Left ventricle myocardium inferior (tissue), 1 donor: ENCODE results near the gene ESF1. TPM values are rescaled to one million over a fixed set of nuclear protein-coding genes. Genes with fewer than 3 reads are reported as not detected.

Experiments used
- DNase-seq: peaks from one replicate; pipeline ENCODE4 v3.0.0-alpha.2; 2020
- H3K27ac ChIP-seq: fragments of 200-600 bp; replicated peaks from 2 replicates; pipeline ENCODE4 v1.8.0; 2021
- H3K27me3 ChIP-seq: fragments of 200-600 bp; 2 replicates; pipeline ENCODE4 v1.8.0; 2021; ENCODE audit warnings: low read depth
- H3K36me3 ChIP-seq: fragments of 200-600 bp; 2 replicates; pipeline ENCODE4 v1.8.0; 2021
- H3K4me1 ChIP-seq: fragments of 200-600 bp; 2 replicates; pipeline ENCODE4 v1.8.0; 2021
- H3K4me3 ChIP-seq: fragments of 200-600 bp; 2 replicates; pipeline ENCODE4 v1.8.0; 2021; ENCODE audit warnings: mild to moderate bottlenecking, moderate library complexity
- H3K9me3 ChIP-seq: fragments of 200-600 bp; replicated peaks from 2 replicates; pipeline ENCODE4 v1.8.0; 2021
- CTCF ChIP-seq: fragments of 200-600 bp; IDR thresholded peaks from 2 replicates; pipeline ENCODE4 v1.8.0; 2021; ENCODE audit warnings: antibody characterized with exemption, mild to moderate bottlenecking, borderline replicate concordance
- intact Hi-C: fragments of 100-400 bp; cut with micrococcal nuclease; formaldehyde crosslinking; loops from one replicate; pipeline ENCODE4 v1.11.0; 2022
- total RNA-seq: library from RNA; stranded (reverse); fragmentation: NEBNext Ultra II Directional; extraction: Animal tissue kit (Norgen Biotek cat#: 25700); gene quantifications from one replicate; pipeline ENCODE4 v1.2.1, GENCODE V29; 2021
- donor health status: DM: no; HTN: yes; CAD: no; lungs with severe emphysema.

Gene ESF1
- total RNA-seq, 1 donor from 2014 or later = 15.5 TPM

GRCh38 chr20:13700761-13701160, 84.0 kb downstream of the ESF1 start:
- Histone ChIP-seq H3K9me3 (no peaks in the 10 kb centered on the region), H3K36me3 (no peaks in the 10 kb centered on the region), H3K27ac (no peak overlapping the region), H3K4me1 (no peaks in the 10 kb centered on the region), H3K27me3 (no peaks in the 10 kb centered on the region), H3K4me3 (no peak overlapping the region)
- intact Hi-C loops = no loop called here
- DNase-seq = no peak
- no peak for TF ChIP-seq CTCF

GRCh38 chr20:13694420-13695150, 90.1 kb downstream of the ESF1 start:
- DNase-seq = no peak
- H3K4me1 ChIP-seq = peaks cover 7% of the 10 kb centered on the region
- intact Hi-C loops = no loop called here
- no peaks in the 10 kb centered on the region for H3K9me3 ChIP-seq
- no peaks in the 10 kb centered on the region for H3K27me3 ChIP-seq
- no peak for TF ChIP-seq CTCF
- no peak overlapping the region for H3K27ac ChIP-seq
- no peaks in the 10 kb centered on the region for H3K36me3 ChIP-seq
- H3K4me3 ChIP-seq = no peak overlapping the region

- no peaks in the 10 kb centered on the region for H3K27me3 ChIP-seq
- no peak for TF ChIP-seq CTCF
- no peak overlapping the region for H3K4me3 ChIP-seq
- H3K4me1 ChIP-seq = peaks cover 7% of the 10 kb centered on the region
- H3K36me3 ChIP-seq = no peaks in the 10 kb centered on the region
- no peak for DNase-seq
- H3K27ac ChIP-seq = no peak overlapping the region
- no peaks in the 10 kb centered on the region for H3K9me3 ChIP-seq
- intact Hi-C loops = no loop called here
These were observed 91.7 kb downstream of the ESF1 start for GRCh38 chr20:13692802-13693736.

GRCh38 chr20:13690943-13691342, 93.8 kb downstream of the ESF1 start:
- H3K27me3 ChIP-seq = no peaks in the 10 kb centered on the region
- no peak for DNase-seq
- H3K36me3 ChIP-seq = no peaks in the 10 kb centered on the region
- H3K9me3 ChIP-seq = no peaks in the 10 kb centered on the region
- no peak overlapping the region for H3K27ac ChIP-seq
- H3K4me1 ChIP-seq = peaks cover 7% of the 10 kb centered on the region
- H3K4me3 ChIP-seq = no peak overlapping the region
- intact Hi-C loops = no loop called here
- no peak for TF ChIP-seq CTCF

- intact Hi-C loops = no loop called here
- H3K36me3 ChIP-seq = no peaks in the 10 kb centered on the region
These were observed 96.9 kb downstream of the ESF1 start for GRCh38 chr20:13687815-13688214.

More at GRCh38 chr20:13687815-13688214, 96.9 kb downstream of the ESF1 start:
- TF ChIP-seq CTCF = no peak
- peaks cover 7% of the 10 kb centered on the region for H3K4me1 ChIP-seq
- H3K9me3 ChIP-seq = no peaks in the 10 kb centered on the region
- H3K27me3 ChIP-seq = peaks cover 8% of the 10 kb centered on the region
- no peak overlapping the region for H3K27ac ChIP-seq
- no peak for DNase-seq
- H3K4me3 ChIP-seq = no peak overlapping the region
